ENCODE results near the gene MEGF6. TPM values are rescaled to one million over a fixed set of nuclear protein-coding genes. Genes with fewer than 3 reads are reported as not detected.

The MEGF6 gene
- total and polyA plus RNA-seq, 2 donors (not counting 1 experiment from before 2014, with no cell fraction given): 43.2 to 77.3 TPM

DNA sequence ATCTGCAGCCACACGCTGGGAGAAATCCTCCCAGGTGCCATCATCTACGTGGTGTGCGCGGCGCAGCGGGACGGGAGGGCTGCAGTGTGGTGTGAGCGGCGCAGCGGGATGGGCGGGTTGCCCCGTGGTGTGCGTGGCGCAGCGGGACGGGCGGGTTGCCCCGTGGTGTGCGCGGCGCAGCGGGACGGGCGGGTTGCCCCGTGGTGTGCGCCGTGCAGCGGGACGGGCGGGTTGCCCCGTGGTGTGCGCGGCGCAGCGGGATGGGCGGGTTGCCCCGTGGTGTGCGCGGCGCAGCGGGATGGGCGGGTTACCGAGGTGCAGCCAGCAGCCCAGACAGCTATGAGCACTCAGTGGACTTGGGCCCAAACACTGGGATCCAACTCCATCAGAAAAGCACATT, 33.9 kb upstream of the MEGF6 start:
- H3K27me3 ChIP-seq (replicated peaks in 1 of 4; ENCODE audit: control extremely low read depth in 1 of 4, control insufficient read depth in 3 of 4, insufficient read depth in 4 of 4, low read length in 3 of 4): peaks cover 0 to under 1% (median under 1%) of the 10 kb centered on the region in 4 experiments
- H3K4me1 Mint-ChIP-seq: peaks cover 18% of the 10 kb centered on the region
- no peak overlapping the region for H3K4me3 Mint-ChIP-seq
- intact Hi-C loops (cut with micrococcal nuclease): no loop called here
- CTCF ChIA-PET: interaction anchor here (0.7 kb wide), 1 partner anchor 192 kb away, joined by 3 read pairs; no protein-coding TSS in a partner anchor
- no peaks in the 10 kb centered on the region for H4K20me1 ChIP-seq (ENCODE audit: control insufficient read depth, insufficient read depth, low read length, poor library complexity, severe bottlenecking)
- POLR2A ChIA-PET: no interaction called here
- H3K9ac ChIP-seq (ENCODE audit: low read length): no peak overlapping the region
- 97% methylated on average over 37 of the region's 43 CpGs for WGBS (ENCODE audit: insufficient coverage)
- peaks cover 3 to 26% of the 10 kb centered on the region in 2 experiments for H3K36me3 ChIP-seq (replicated peaks in 1 of 2; ENCODE audit: control extremely low read depth in 1 of 2, control insufficient read depth in 1 of 2, extremely low read depth in 1 of 2, insufficient read depth in 2 of 2, low read length in 1 of 2)
- TF ChIP-seq, protein P1, sequence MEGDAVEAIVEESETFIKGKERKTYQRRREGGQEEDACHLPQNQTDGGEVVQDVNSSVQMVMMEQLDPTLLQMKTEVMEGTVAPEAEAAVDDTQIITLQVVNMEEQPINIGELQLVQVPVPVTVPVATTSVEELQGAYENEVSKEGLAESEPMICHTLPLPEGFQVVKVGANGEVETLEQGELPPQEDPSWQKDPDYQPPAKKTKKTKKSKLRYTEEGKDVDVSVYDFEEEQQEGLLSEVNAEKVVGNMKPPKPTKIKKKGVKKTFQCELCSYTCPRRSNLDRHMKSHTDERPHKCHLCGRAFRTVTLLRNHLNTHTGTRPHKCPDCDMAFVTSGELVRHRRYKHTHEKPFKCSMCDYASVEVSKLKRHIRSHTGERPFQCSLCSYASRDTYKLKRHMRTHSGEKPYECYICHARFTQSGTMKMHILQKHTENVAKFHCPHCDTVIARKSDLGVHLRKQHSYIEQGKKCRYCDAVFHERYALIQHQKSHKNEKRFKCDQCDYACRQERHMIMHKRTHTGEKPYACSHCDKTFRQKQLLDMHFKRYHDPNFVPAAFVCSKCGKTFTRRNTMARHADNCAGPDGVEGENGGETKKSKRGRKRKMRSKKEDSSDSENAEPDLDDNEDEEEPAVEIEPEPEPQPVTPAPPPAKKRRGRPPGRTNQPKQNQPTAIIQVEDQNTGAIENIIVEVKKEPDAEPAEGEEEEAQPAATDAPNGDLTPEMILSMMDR (IDR thresholded peaks at IDR 0.05): no peak
- TF ChIP-seq EZH2 (IDR thresholded peaks at IDR 0.05; ENCODE audit: borderline replicate concordance, insufficient read depth, low read depth, low read length, poor library complexity, severe bottlenecking): no peak
- DNase-seq (no peak), ATAC-seq (ENCODE audit: low read depth) (no peak)
- H2AFZ ChIP-seq (ENCODE audit: insufficient read depth, low read depth, low read length, poor library complexity, severe bottlenecking): no peak overlapping the region
- H3K27ac ChIP-seq (ENCODE audit: low read length in 2 of 2): no peak overlapping the region
- no peaks in the 10 kb centered on the region for H3K27me3 Mint-ChIP-seq
- H3K9me3 ChIP-seq (ENCODE audit: control extremely low read depth in 1 of 3, control insufficient read depth in 2 of 3, insufficient read depth in 1 of 3, low read length in 2 of 3): no peaks in the 10 kb centered on the region
- H3K4me3 ChIP-seq (ENCODE audit: control extremely low read depth in 1 of 5, extremely low read depth in 1 of 5, insufficient read depth in 1 of 5, low read depth in 2 of 5, low read length in 4 of 5): no peak overlapping the region
- peaks cover 11% of the 10 kb centered on the region in 2 donors for H3K4me1 ChIP-seq (ENCODE audit: control insufficient read depth in 2 of 2, insufficient read depth in 2 of 2, low read length in 2 of 2)
- H3K27ac Mint-ChIP-seq: no peak overlapping the region
- H3K4me2 ChIP-seq (replicated peaks; ENCODE audit: low read depth, low read length, poor library complexity, severe bottlenecking): no peak overlapping the region
- H3K79me2 ChIP-seq (ENCODE audit: control insufficient read depth, insufficient read depth, low read length): peaks cover 21% of the 10 kb centered on the region
- H3K9me3 Mint-ChIP-seq (ENCODE audit: insufficient read depth): no peaks in the 10 kb centered on the region

DNA sequence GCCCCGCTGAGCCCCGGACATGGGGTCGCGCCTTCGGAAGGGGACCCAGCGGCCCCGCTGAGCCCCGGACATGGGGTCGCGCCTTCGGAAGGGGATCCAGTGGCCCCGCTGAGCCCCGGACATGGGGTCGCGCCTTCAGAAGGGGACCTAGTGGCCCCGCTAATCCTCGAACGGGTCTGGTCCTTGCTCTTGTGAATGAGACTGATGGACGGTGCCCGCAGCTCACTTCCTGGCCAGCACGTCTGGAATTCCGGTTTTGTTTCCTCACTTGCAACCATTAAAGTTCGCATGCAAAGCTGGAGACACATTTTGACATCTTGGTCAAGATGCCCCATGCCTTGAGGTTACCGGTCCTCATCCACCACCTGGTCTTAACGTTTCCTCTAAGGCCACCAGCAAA, 33.0 kb upstream of the MEGF6 start:
- DNase-seq (no peak), ATAC-seq (ENCODE audit: low read depth) (no peak)
- peaks cover 15% of the 10 kb centered on the region for H3K4me1 Mint-ChIP-seq
- H3K9me3 Mint-ChIP-seq (ENCODE audit: insufficient read depth): no peaks in the 10 kb centered on the region
- H3K79me2 ChIP-seq (ENCODE audit: control insufficient read depth, insufficient read depth, low read length): peaks cover 16% of the 10 kb centered on the region
- no peaks in the 10 kb centered on the region for H3K9me3 ChIP-seq (ENCODE audit: control extremely low read depth in 1 of 3, control insufficient read depth in 2 of 3, insufficient read depth in 1 of 3, low read length in 2 of 3)
- H3K4me3 Mint-ChIP-seq: no peak overlapping the region
- no peak overlapping the region for H2AFZ ChIP-seq (ENCODE audit: insufficient read depth, low read depth, low read length, poor library complexity, severe bottlenecking)
- WGBS (ENCODE audit: insufficient coverage): 91% methylated on average over 16 of the region's 25 CpGs
- H3K4me3 ChIP-seq (ENCODE audit: control extremely low read depth in 1 of 5, extremely low read depth in 1 of 5, insufficient read depth in 1 of 5, low read depth in 2 of 5, low read length in 4 of 5): no peak overlapping the region
- no peak overlapping the region for H3K9ac ChIP-seq (ENCODE audit: low read length)
- ChIA-PET POLR2A (no interaction called here), CTCF (no interaction called here)
- peaks cover 5 to 7% of the 10 kb centered on the region in 2 donors for H3K4me1 ChIP-seq (ENCODE audit: control insufficient read depth in 2 of 2, insufficient read depth in 2 of 2, low read length in 2 of 2)
- no peaks in the 10 kb centered on the region for H4K20me1 ChIP-seq (ENCODE audit: control insufficient read depth, insufficient read depth, low read length, poor library complexity, severe bottlenecking)
- H3K27ac Mint-ChIP-seq: no peak overlapping the region
- H3K4me2 ChIP-seq (replicated peaks; ENCODE audit: low read depth, low read length, poor library complexity, severe bottlenecking): no peak overlapping the region
- no peaks in the 10 kb centered on the region for H3K27me3 Mint-ChIP-seq
- H3K36me3 ChIP-seq (replicated peaks in 1 of 2; ENCODE audit: control extremely low read depth in 1 of 2, control insufficient read depth in 1 of 2, extremely low read depth in 1 of 2, insufficient read depth in 2 of 2, low read length in 1 of 2): peaks cover 3 to 30% of the 10 kb centered on the region in 2 experiments
- intact Hi-C loops (cut with micrococcal nuclease): no loop called here
- H3K27me3 ChIP-seq (replicated peaks in 1 of 4; ENCODE audit: control extremely low read depth in 1 of 4, control insufficient read depth in 3 of 4, insufficient read depth in 4 of 4, low read length in 3 of 4): no peaks in the 10 kb centered on the region
- TF ChIP-seq EZH2 (IDR thresholded peaks at IDR 0.05; ENCODE audit: borderline replicate concordance, insufficient read depth, low read depth, low read length, poor library complexity, severe bottlenecking): no peak
- TF ChIP-seq, protein P1 (IDR thresholded peaks at IDR 0.05): no peak
- no peak overlapping the region for H3K27ac ChIP-seq (ENCODE audit: low read length in 2 of 2)
